AG04450 (cell line): Measurements from ENCODE around the gene EHF. TPM values are rescaled to one million over a fixed set of nuclear protein-coding genes. Genes with fewer than 3 reads are reported as not detected.

Experiments used
- CTCF ChIA-PET: fragments of 300-600, 350-600 bp; formaldehyde crosslinking; extraction: SDS; loops from one replicate; lab custom pipeline; 2022; ENCODE audit warnings: antibody characterized with exemption, inconsistent platforms; lab: Charles Lee
- POLR2A ChIA-PET: fragments of 350-600 bp; formaldehyde crosslinking; extraction: SDS; loops from one replicate; lab custom pipeline; 2021; ENCODE audit warnings: antibody characterized with exemption, inconsistent platforms; lab: Yijun Ruan, JAX
- DNase-seq: peaks from one replicate; pipeline ENCODE4 v3.0.0-alpha.2; 2011; ENCODE audit warnings: low read depth, low spot score
- H3K27ac ChIP-seq: one replicate; pipeline ENCODE4 v1.5.1; 2012; ENCODE audit warnings: low read depth, low read length, control low read depth
- H3K27me3 ChIP-seq: one replicate; pipeline ENCODE4 v1.6.0; 2012; ENCODE audit warnings: low read length; ENCODE audit not compliant: control insufficient read depth, insufficient read depth
- H3K4me3 ChIP-seq: 2 replicates; pipeline ENCODE4 v1.5.1; 2011; ENCODE audit warnings: mild to moderate bottlenecking, low read depth, low read length, control low read depth
- H3K9me3 ChIP-seq: 2 replicates; pipeline ENCODE4 v1.5.1; 2012; ENCODE audit warnings: low read length; ENCODE audit not compliant: control insufficient read depth, insufficient read depth
- polyA plus RNA-seq: library from polyadenylated mRNA; depleted of rRNA; stranded (reverse); fragments of >200 nt; gene quantifications from 2 replicates; pipeline ENCODE4 v1.2.3, GENCODE V29; 2011
- TF ChIP-seq, protein P1 (sequence below): IDR thresholded peaks from 2 replicates; pipeline ENCODE4 v1.5.1; 2011; ENCODE audit warnings: low read depth, low read length, control low read depth, inconsistent platforms

EHF gene
- polyA plus RNA-seq, 1 experiment: 0.05 TPM

DNA sequence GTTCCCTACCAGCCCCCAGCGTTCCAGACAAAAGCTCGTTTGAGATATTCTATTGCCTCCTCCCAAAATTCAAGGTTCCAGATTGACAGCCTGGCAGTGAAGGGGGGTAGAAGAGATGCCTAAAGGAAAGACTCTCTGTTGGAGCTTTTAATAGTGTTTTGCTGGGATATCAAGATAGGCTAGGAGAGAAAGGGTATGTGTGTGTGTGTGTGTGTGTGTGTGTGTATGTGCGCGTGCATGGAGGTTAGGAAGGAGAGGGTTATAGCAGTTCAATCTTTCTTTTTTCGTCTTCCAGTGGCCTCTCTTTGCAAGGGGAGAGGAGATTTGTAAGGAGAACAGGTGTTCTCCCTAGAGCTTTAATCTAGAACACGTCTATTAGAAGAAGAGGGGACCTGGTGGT lies 22.0 kb downstream of the EHF start:
- CTCF ChIA-PET: no interaction called here

DNA sequence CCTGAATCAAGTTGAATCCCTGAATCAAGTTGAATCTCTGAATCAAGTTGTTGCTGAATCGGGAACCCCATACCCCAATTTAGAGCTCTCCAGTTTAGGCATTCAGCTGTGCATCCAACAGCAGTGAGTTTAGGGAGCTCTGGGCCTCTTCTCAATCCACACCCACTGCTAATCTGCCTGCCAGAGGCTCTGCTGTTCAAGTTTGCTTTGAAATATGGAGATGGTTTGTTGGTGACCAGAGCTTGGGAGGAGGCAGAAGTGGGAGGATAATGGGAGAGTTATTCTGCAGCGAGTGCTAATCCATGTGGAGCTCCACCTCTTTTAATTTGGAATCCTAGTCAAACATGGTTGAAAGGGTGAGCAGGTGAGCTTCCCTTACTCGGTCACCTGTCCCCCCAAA lies 22.4 kb downstream of the EHF start:
- H3K27me3 ChIP-seq: no peaks in the 10 kb centered on the region
- no peaks in the 10 kb centered on the region for H3K9me3 ChIP-seq
- no peak for DNase-seq
- no peak overlapping the region for H3K27ac ChIP-seq
- no peak overlapping the region for H3K4me3 ChIP-seq
- TF ChIP-seq, protein P1, sequence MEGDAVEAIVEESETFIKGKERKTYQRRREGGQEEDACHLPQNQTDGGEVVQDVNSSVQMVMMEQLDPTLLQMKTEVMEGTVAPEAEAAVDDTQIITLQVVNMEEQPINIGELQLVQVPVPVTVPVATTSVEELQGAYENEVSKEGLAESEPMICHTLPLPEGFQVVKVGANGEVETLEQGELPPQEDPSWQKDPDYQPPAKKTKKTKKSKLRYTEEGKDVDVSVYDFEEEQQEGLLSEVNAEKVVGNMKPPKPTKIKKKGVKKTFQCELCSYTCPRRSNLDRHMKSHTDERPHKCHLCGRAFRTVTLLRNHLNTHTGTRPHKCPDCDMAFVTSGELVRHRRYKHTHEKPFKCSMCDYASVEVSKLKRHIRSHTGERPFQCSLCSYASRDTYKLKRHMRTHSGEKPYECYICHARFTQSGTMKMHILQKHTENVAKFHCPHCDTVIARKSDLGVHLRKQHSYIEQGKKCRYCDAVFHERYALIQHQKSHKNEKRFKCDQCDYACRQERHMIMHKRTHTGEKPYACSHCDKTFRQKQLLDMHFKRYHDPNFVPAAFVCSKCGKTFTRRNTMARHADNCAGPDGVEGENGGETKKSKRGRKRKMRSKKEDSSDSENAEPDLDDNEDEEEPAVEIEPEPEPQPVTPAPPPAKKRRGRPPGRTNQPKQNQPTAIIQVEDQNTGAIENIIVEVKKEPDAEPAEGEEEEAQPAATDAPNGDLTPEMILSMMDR: no peak
- POLR2A ChIA-PET: no interaction called here
- CTCF ChIA-PET: interaction anchor here (3.2 kb wide), 1 partner anchor 57 kb away, joined by 13 read pairs; no protein-coding TSS in a partner anchor

More for the DNA sequence above, 22.0 kb downstream of the EHF start:
- DNase-seq: no peak
- Histone ChIP-seq H3K4me3 (no peak overlapping the region), H3K9me3 (no peaks in the 10 kb centered on the region), H3K27me3 (no peaks in the 10 kb centered on the region), H3K27ac (no peak overlapping the region)
- TF ChIP-seq, protein P1: no peak
- POLR2A ChIA-PET: no interaction called here

DNA sequence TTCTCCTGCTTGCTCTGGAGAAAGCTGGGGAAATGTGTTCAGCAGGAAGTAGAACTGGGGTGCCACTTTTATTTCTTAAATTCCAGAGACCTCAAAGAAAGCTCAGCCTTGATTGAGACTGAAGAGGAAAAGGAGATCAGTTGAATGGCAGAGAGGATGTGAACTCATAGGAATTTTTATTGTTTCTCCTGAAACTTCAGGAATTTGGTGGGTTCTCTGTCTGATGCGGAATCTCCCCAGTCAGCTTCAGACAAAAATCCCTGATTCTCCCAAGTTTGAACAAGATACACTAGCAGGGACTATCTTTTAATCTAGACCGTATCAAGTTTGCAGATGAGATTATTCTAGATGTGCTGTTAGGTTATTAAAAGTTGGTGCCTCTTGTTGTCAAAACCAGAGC lies 23.0 kb downstream of the EHF start:
- Histone ChIP-seq H3K27me3 (no peaks in the 10 kb centered on the region), H3K9me3 (no peaks in the 10 kb centered on the region), H3K27ac (no peak overlapping the region), H3K4me3 (no peak overlapping the region)
- TF ChIP-seq, protein P1: no peak
- POLR2A ChIA-PET: no interaction called here
- DNase-seq: no peak
- CTCF ChIA-PET: interaction anchor here (0.6 to 3.2 kb wide), 2 partner anchors 57 to 68 kb away, joined by 3 to 13 read pairs; no protein-coding TSS in a partner anchor

DNA sequence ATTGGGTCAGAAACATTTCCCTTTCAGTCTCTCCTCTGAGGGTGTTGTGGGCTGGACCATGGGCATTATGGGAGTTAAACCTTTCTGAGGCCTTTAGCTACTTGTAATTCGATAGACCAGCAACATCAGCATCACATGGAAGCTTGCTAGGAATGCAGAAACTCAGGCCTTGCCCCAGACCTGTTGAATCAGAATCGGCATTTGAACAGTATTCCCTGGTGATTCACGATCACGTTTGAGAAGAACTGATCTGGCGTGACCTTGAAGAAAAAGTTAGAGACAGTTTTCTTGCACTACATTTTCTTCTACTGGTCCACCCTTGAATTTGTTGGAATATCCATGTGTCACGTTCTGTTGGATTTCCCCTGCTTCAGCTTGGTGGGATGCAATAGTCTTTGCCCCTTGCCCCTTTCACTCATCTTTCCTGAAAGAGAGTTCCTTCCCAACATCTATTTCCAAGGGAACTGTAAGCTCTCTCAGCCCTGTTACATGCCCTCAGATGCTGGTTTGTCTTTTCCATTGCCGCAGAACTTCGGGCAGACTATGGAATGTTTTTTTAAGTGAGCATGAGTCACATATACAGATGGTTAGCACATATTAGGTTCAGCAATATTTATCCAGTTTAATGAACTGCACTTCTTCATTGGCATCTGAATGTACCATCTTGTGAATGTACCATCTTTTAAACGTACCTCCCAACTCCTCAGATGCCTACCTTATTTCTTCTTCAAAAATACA lies 23.9 kb downstream of the EHF start:
- TF ChIP-seq, protein P1: no peak
- ChIA-PET CTCF (interaction anchor here (3.2 kb wide), 1 partner anchor 58 kb away, joined by 13 read pairs; no protein-coding TSS in a partner anchor), POLR2A (interaction anchor here (1.0 kb wide), 1 partner anchor 10 kb away, joined by 5 read pairs; no protein-coding TSS in a partner anchor)
- peak; percentile 59 for DNase-seq
- H3K27me3 ChIP-seq: no peaks in the 10 kb centered on the region
- H3K9me3 ChIP-seq: no peaks in the 10 kb centered on the region
- H3K4me3 ChIP-seq: no peak overlapping the region
- peak overlapping the region; percentile 89 for H3K27ac ChIP-seq

DNA sequence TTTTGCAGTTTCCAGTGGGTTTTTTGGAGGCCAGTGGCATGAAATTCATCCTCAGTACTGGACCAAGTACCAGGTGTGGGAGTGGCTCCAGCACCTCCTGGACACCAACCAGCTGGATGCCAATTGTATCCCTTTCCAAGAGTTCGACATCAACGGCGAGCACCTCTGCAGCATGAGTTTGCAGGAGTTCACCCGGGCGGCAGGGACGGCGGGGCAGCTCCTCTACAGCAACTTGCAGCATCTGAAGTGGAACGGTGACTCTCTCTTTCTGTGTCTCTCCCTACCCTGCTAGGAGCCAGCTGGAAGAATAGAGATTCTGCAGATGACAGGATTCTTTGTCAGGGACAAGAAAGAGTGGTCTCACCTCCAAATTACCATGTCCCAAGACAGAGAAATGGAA lies 25.5 kb downstream of the EHF start:
- CTCF ChIA-PET: interaction anchor here (3.2 kb wide), 1 partner anchor 60 kb away, joined by 13 read pairs; no protein-coding TSS in a partner anchor
- Histone ChIP-seq H3K4me3 (no peak overlapping the region), H3K9me3 (no peaks in the 10 kb centered on the region), H3K27me3 (no peaks in the 10 kb centered on the region), H3K27ac (no peak overlapping the region)
- POLR2A ChIA-PET: no interaction called here
- TF ChIP-seq, protein P1: no peak
- DNase-seq: no peak
